Tibial nerve (tissue), 4 donors: Measurements from ENCODE around the gene ARHGEF33. TPM values are rescaled to one million over a fixed set of nuclear protein-coding genes. Genes with fewer than 3 reads are reported as not detected.

Source experiments
- DNase-seq, 2 donors: peaks; one replicate each; pipeline ENCODE4 v3.0.0-alpha.2; 2019; ENCODE audit warnings: low spot score in 2 of 2
- H3K27ac ChIP-seq, 4 donors: fragments of 200-600 bp; sonication (generic) in 3 of 4; one replicate each; pipeline ENCODE4 v1.5.1; 2017 to 2019; ENCODE audit warnings: mild to moderate bottlenecking in 1 of 4
- H3K27me3 ChIP-seq, 2 donors: fragments of 200-600 bp; sonication (generic) in 1 of 2; one replicate each; pipeline versions ENCODE4 v1.5.1 to v1.6.0; 2017 to 2019
- H3K36me3 ChIP-seq, 3 donors: fragments of 200-600 bp; sonication (generic); one replicate each; pipeline ENCODE4 v1.5.1; 2018 to 2019
- H3K4me1 ChIP-seq, 4 donors: fragments of 200-600 bp; sonication (generic) in 3 of 4; one replicate each; pipeline ENCODE4 v1.5.1; 2017 to 2019
- H3K4me3 ChIP-seq, 4 donors: fragments of 200-600 bp; sonication (generic) in 3 of 4; one replicate each; pipeline ENCODE4 v1.5.1; 2017 to 2019; ENCODE audit warnings: mild to moderate bottlenecking in 1 of 4, moderate library complexity in 1 of 4
- H3K9me3 ChIP-seq, 4 donors: fragments of 200-600 bp; sonication (generic) in 3 of 4; one replicate each; pipeline ENCODE4 v1.5.1; 2017 to 2019
- EP300 ChIP-seq, 2 donors: sonication (generic); formaldehyde crosslinking; IDR thresholded peaks; one replicate each; pipeline ENCODE4 v1.6.1; 2017; ENCODE audit warnings: antibody characterized with exemption in 2 of 2, mild to moderate bottlenecking in 1 of 2
- POLR2A ChIP-seq, 2 donors: fragments of 450-650 bp; IDR thresholded peaks; one replicate each; pipeline ENCODE4 v1.6.1; 2017; ENCODE audit warnings: antibody characterized with exemption in 2 of 2, mild to moderate bottlenecking in 2 of 2, moderate library complexity in 2 of 2
- WGBS, 2 donors: methylation state at CpG; one replicate each; pipeline ENCODE4 v1.1.5; 2018; 5-methylcytosine and 5-hydroxymethylcytosine counted together
- total RNA-seq, 4 donors: library from RNA; depleted of rRNA; stranded (reverse); fragments of >200 nt; gene quantifications; one replicate each; pipeline ENCODE4 v1.1.0, GENCODE V29; 2016
- TF ChIP-seq, protein P1 (sequence below), 5 experiments: fragments of 200-600 bp in 3 of 5; fragments of 450-650 bp in 2 of 5; sonication (generic) in 3 of 5; IDR thresholded peaks; one replicate each; pipeline ENCODE4 v1.5.1; 2016 to 2019; ENCODE audit warnings: antibody characterized with exemption in 5 of 5, mild to moderate bottlenecking in 3 of 5, moderate library complexity in 2 of 5

The ARHGEF33 gene
- total RNA-seq, 4 donors from 2014 or later: 2.5 to 9.3 (median 4.1) TPM

DNA sequence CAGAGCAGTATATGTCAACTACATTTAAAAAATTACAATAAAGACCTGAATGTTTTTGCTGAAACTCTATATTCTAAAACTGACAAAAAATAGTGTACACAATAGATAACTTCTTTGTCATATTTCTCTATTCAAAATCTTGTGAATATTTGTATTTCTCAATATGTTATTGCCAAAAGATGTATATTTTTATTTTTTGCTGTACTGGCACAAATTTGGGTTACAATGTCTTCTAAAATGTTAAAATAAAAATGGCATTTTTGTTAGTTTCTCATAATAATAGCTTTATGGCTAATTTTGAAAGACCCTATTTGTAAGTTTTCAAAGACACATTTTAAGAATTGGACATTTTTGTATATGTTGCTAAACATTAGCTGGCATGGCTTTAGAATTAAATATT is 630 bp upstream of the ARHGEF33 start:
- TF ChIP-seq, protein P1, sequence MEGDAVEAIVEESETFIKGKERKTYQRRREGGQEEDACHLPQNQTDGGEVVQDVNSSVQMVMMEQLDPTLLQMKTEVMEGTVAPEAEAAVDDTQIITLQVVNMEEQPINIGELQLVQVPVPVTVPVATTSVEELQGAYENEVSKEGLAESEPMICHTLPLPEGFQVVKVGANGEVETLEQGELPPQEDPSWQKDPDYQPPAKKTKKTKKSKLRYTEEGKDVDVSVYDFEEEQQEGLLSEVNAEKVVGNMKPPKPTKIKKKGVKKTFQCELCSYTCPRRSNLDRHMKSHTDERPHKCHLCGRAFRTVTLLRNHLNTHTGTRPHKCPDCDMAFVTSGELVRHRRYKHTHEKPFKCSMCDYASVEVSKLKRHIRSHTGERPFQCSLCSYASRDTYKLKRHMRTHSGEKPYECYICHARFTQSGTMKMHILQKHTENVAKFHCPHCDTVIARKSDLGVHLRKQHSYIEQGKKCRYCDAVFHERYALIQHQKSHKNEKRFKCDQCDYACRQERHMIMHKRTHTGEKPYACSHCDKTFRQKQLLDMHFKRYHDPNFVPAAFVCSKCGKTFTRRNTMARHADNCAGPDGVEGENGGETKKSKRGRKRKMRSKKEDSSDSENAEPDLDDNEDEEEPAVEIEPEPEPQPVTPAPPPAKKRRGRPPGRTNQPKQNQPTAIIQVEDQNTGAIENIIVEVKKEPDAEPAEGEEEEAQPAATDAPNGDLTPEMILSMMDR (IDR thresholded peaks at IDR 0.05): no peak
- no peak for TF ChIP-seq EP300 (IDR thresholded peaks at IDR 0.05)
- H3K9me3 ChIP-seq: no peaks in the 10 kb centered on the region
- H3K27ac ChIP-seq: no peak overlapping the region
- H3K4me1 ChIP-seq: no peaks in the 10 kb centered on the region
- H3K27me3 ChIP-seq: no peaks in the 10 kb centered on the region
- H3K36me3 ChIP-seq: peaks cover 0 to 21% (median 0%) of the 10 kb centered on the region in 3 donors
- no peak overlapping the region for H3K4me3 ChIP-seq
- DNase-seq: no peak

DNA sequence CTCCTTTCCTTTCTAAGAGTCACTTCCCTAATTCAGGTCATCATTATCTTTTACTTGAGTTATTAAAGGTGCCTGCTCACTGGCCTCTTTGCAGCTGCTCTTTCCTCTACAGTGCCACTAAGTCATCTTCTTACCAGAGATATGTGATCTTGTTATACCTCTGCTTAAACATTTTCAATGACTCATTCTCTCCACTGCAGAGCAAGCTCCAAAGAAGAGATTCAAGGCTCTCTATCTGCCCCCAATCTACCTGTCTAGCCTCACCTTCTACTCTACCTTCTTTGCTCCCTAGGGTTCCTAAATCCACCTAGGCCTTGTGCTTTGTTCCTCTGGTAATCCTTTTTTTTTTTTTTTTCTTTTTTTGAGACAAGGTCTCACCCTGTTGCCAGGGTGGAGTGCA is 3.1 kb downstream of the ARHGEF33 start:
- no peak overlapping the region for H3K4me3 ChIP-seq
- no peaks in the 10 kb centered on the region for H3K36me3 ChIP-seq
- H3K27ac ChIP-seq: no peak overlapping the region
- TF ChIP-seq POLR2A (IDR thresholded peaks at IDR 0.05) (no peak), EP300 (IDR thresholded peaks at IDR 0.05) (no peak)
- TF ChIP-seq, protein P1 (IDR thresholded peaks at IDR 0.05): no peak
- no peaks in the 10 kb centered on the region for H3K27me3 ChIP-seq
- no peaks in the 10 kb centered on the region for H3K9me3 ChIP-seq
- no peak for DNase-seq
- H3K4me1 ChIP-seq: no peaks in the 10 kb centered on the region

DNA sequence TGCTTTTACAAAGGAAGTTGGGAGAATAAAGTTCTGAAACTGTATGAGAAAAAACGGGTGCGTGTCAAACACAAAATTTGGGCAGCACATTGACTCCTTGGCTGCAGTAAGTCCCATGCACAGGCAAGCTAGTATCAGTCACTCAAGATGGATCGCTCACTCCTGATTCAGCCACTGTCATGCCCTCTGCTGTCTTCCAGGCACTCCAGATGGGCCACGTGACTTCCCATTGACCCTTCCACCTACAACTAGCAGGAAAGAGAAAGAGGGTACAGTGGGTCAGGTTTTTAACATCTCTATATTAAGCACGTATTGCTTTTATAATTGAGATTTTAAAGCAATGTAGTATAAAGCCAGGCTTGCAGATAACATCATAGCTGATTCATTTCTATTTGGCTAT is 8.6 kb downstream of the ARHGEF33 start:
- Histone ChIP-seq H3K27ac (no peak overlapping the region), H3K36me3 (no peaks in the 10 kb centered on the region), H3K27me3 (no peaks in the 10 kb centered on the region), H3K4me3 (no peak overlapping the region), H3K4me1 (no peaks in the 10 kb centered on the region), H3K9me3 (no peaks in the 10 kb centered on the region)
- 78 to 82% methylated on average over 5 of the region's 5 CpGs for WGBS, 2 donors
- DNase-seq: no peak
- TF ChIP-seq EP300 (IDR thresholded peaks at IDR 0.05) (no peak), POLR2A (IDR thresholded peaks at IDR 0.05) (no peak)
- TF ChIP-seq, protein P1 (IDR thresholded peaks at IDR 0.05): no peak

DNA sequence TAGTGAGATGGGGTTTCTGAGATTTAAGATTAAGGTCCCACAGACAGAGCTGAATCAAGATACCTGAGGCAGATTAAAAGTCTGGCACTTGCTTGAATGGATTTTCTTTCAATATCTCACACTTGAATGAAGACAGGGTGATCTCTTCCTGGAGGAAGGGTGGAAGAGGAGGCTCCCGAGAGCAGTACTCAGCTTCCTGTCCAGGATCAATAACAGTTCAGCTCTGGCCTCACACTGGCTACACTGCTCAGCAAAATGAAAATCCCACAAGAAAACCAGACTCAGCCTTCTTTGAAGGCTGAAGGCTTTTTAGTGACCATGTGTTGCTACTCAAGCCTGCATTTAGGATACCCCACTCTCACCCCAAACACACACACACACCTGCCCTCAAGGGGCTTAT is 11.1 kb downstream of the ARHGEF33 start:
- Histone ChIP-seq H3K27ac (no peak overlapping the region), H3K9me3 (no peaks in the 10 kb centered on the region), H3K4me1 (no peaks in the 10 kb centered on the region), H3K4me3 (no peak overlapping the region), H3K36me3 (no peaks in the 10 kb centered on the region), H3K27me3 (no peaks in the 10 kb centered on the region)
- WGBS, 2 donors: 69 to 71% methylated on average over 1 of the region's 1 CpG
- no peak for DNase-seq
- TF ChIP-seq, protein P1 (IDR thresholded peaks at IDR 0.05): no peak
- no peak for TF ChIP-seq POLR2A (IDR thresholded peaks at IDR 0.05)
- TF ChIP-seq EP300 (IDR thresholded peaks at IDR 0.05): no peak

DNA sequence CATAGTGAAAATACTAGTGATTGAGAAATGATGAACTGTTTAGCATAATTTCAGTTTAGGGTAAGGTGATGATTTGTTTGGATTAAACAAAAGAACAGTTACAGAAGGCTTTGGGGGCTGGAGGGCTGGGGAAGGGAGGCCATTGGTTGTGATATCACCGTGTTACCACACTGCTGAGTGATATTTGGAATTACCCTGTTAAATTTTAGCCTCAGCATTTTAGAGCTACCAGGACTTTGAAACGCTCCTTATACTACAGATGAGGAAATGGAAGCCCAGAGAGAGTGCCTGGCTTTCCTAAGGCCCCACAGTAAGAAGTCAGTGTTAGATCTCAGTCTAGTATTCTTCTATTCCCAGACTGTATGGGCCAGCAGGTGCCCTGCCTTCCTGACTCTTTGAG is 15.6 kb downstream of the ARHGEF33 start:
- TF ChIP-seq EP300 (IDR thresholded peaks at IDR 0.05) (no peak), POLR2A (IDR thresholded peaks at IDR 0.05) (no peak)
- TF ChIP-seq, protein P1 (IDR thresholded peaks at IDR 0.05): no peak
- WGBS, 2 donors: 87 to 96% methylated on average over 2 of the region's 2 CpGs

More for the DNA sequence above, 15.6 kb downstream of the ARHGEF33 start:
- no peak for DNase-seq
- Histone ChIP-seq H3K4me3 (no peak overlapping the region), H3K27me3 (no peaks in the 10 kb centered on the region), H3K27ac (no peak overlapping the region), H3K36me3 (no peaks in the 10 kb centered on the region), H3K4me1 (no peaks in the 10 kb centered on the region), H3K9me3 (no peaks in the 10 kb centered on the region)
